GM20431 (cell line): ENCODE results near the gene GATA5.
"Not testable (repeated sequence)": the region's sequence is repeated elsewhere in the genome, so short reads cannot be mapped to it uniquely, and the experiment has no call there.

Source experiments
- in situ Hi-C: fragments of 300-500 bp; cut with MseI, MboI; formaldehyde crosslinking; loops from one replicate; pipeline ENCODE4 v1.15.0; 2020; ENCODE audit warnings: low sequenced_read_pairs; ENCODE audit not compliant: unreplicated experiment

Gene GATA5

GRCh38 chr20:62439218-62439617 is 36.6 kb downstream of the GATA5 start:
- in situ Hi-C loops: no loop called here

GRCh38 chr20:62437927-62438326 is 37.9 kb downstream of the GATA5 start:
- in situ Hi-C loops: no loop called here

GRCh38 chr20:62437496-62437895 is 38.3 kb downstream of the GATA5 start:
- in situ Hi-C loops: no loop called here

- in situ Hi-C loops: no loop called here
Measured at GRCh38 chr20:62436692-62437091, 39.1 kb downstream of the GATA5 start.

GRCh38 chr20:62433658-62434497 is 41.9 kb downstream of the GATA5 start:
- in situ Hi-C loops: no loop called here

- in situ Hi-C loops: no loop called here
Measured at GRCh38 chr20:62430866-62431447, 44.8 kb downstream of the GATA5 start.

GRCh38 chr20:62430311-62430853 is 45.4 kb downstream of the GATA5 start:
- in situ Hi-C loops: no loop called here

- in situ Hi-C loops: no loop called here
Measured at GRCh38 chr20:62429455-62430310, 46.1 kb downstream of the GATA5 start.

GRCh38 chr20:62428396-62429295 is 47.1 kb downstream of the GATA5 start:
- in situ Hi-C loops: no loop called here

GRCh38 chr20:62428002-62428372 is 47.8 kb downstream of the GATA5 start:
- in situ Hi-C loops: no loop called here

GRCh38 chr20:62427172-62428001 is 48.4 kb downstream of the GATA5 start, which contains the start of gene RBBP8NL:
RBBP8NL (minus strand) TSS chr20:62427539; CDS start chr20:62419647, 7,892 bp downstream.
- in situ Hi-C loops: no loop called here

- in situ Hi-C loops: no loop called here
Measured at GRCh38 chr20:62426699-62427131, 49.1 kb downstream of the GATA5 start.

- in situ Hi-C loops: not testable (repeated sequence)
Measured at GRCh38 chr20:62426059-62426348, 49.8 kb downstream of the GATA5 start.

GRCh38 chr20:62425281-62426058 is 50.3 kb downstream of the GATA5 start:
- in situ Hi-C loops: no loop called here

GRCh38 chr20:62424249-62425107 is 51.3 kb downstream of the GATA5 start:
- in situ Hi-C loops: no loop called here

GRCh38 chr20:62423326-62423706 is 52.5 kb downstream of the GATA5 start:
- in situ Hi-C loops: no loop called here

GRCh38 chr20:62422636-62423325 is 53.0 kb downstream of the GATA5 start:
- in situ Hi-C loops: no loop called here
